ENCODE data around the gene CAMK2G.
"Not testable (repeated sequence)": the region's sequence is repeated elsewhere in the genome, so short reads cannot be mapped to it uniquely, and the experiment has no call there.

CAMK2G gene

GRCh38 chr10:73796035-73796434 is 78.3 kb downstream of the CAMK2G start:
- not testable (repeated sequence) for H3K27me3 ChIP-seq (ENCODE audit: insufficient read depth, low read length); H3K23ac ChIP-seq (ENCODE audit: low read length); H3K27ac ChIP-seq (ENCODE audit: low read depth, low read length); H3K4me2 ChIP-seq (ENCODE audit: low read length); H3K4me3 ChIP-seq (ENCODE audit: low read depth, low read length); H2AK5ac ChIP-seq (ENCODE audit: low read length); H4K8ac ChIP-seq (ENCODE audit: low read depth, low read length); H3K4me1 ChIP-seq (ENCODE audit: control insufficient read depth in 1 of 2, insufficient read depth in 2 of 2, low read length in 2 of 2); H4K91ac ChIP-seq (ENCODE audit: low read depth, low read length); H2BK120ac ChIP-seq (ENCODE audit: insufficient read depth, low read length, poor library complexity); H2BK12ac ChIP-seq (ENCODE audit: low read length); H3K9me3 ChIP-seq (ENCODE audit: insufficient read depth, low read depth, low read length); DNase-seq; H3K14ac ChIP-seq (ENCODE audit: low read length); H3K9ac ChIP-seq (ENCODE audit: low read length); H2BK5ac ChIP-seq (ENCODE audit: low read depth, low read length, poor library complexity); H3K79me2 ChIP-seq (ENCODE audit: control insufficient read depth, insufficient read depth, low read length, poor library complexity); H3K18ac ChIP-seq (ENCODE audit: low read length); H4K12ac ChIP-seq (ENCODE audit: low read depth, low read length); H3K79me1 ChIP-seq (ENCODE audit: low read length); H3K4ac ChIP-seq (ENCODE audit: low read depth, low read length); H2AFZ ChIP-seq (ENCODE audit: insufficient read depth, low read length, poor library complexity)
- peaks cover 84 to 91% of the 10 kb centered on the region in 2 experiments for H3K36me3 ChIP-seq (ENCODE audit: control insufficient read depth in 1 of 2, insufficient read depth in 2 of 2, low read length in 2 of 2)
- WGBS (ENCODE audit: extremely low coverage, insufficient coverage, insufficient read length), result no CpG with 5 or more reads among the region's 8 CpGs

GRCh38 chr10:73795491-73795890 is 78.9 kb downstream of the CAMK2G start:
- H2BK12ac ChIP-seq (ENCODE audit: low read length); H2BK120ac ChIP-seq (ENCODE audit: insufficient read depth, low read length, poor library complexity); H3K9me3 ChIP-seq (ENCODE audit: insufficient read depth, low read depth, low read length); H3K14ac ChIP-seq (ENCODE audit: low read length); H3K4ac ChIP-seq (ENCODE audit: low read depth, low read length); H3K27ac ChIP-seq (ENCODE audit: low read depth, low read length); H4K91ac ChIP-seq (ENCODE audit: low read depth, low read length); H3K23ac ChIP-seq (ENCODE audit: low read length); H3K4me2 ChIP-seq (ENCODE audit: low read length); H2AK5ac ChIP-seq (ENCODE audit: low read length); H3K27me3 ChIP-seq (ENCODE audit: insufficient read depth, low read length); H3K4me3 ChIP-seq (ENCODE audit: low read depth, low read length); H4K12ac ChIP-seq (ENCODE audit: low read depth, low read length); DNase-seq; H3K79me1 ChIP-seq (ENCODE audit: low read length); H2AFZ ChIP-seq (ENCODE audit: insufficient read depth, low read length, poor library complexity); H3K4me1 ChIP-seq (ENCODE audit: control insufficient read depth in 1 of 2, insufficient read depth in 2 of 2, low read length in 2 of 2); H3K79me2 ChIP-seq (ENCODE audit: control insufficient read depth, insufficient read depth, low read length, poor library complexity); H3K9ac ChIP-seq (ENCODE audit: low read length); H3K18ac ChIP-seq (ENCODE audit: low read length); H4K8ac ChIP-seq (ENCODE audit: low read depth, low read length); H2BK5ac ChIP-seq (ENCODE audit: low read depth, low read length, poor library complexity): not testable (repeated sequence)
- no CpG with 5 or more reads among the region's 10 CpGs for WGBS (ENCODE audit: extremely low coverage, insufficient coverage, insufficient read length)
- H3K36me3 ChIP-seq (ENCODE audit: control insufficient read depth in 1 of 2, insufficient read depth in 2 of 2, low read length in 2 of 2), result peaks cover 82 to 89% of the 10 kb centered on the region in 2 experiments

- Histone ChIP-seq H3K4me3 (ENCODE audit: low read depth, low read length) (no peak overlapping the region), H2AFZ (ENCODE audit: insufficient read depth, low read length, poor library complexity) (no peak overlapping the region), H4K91ac (ENCODE audit: low read depth, low read length) (no peak overlapping the region), H3K23ac (ENCODE audit: low read length) (no peak overlapping the region), H4K12ac (ENCODE audit: low read depth, low read length) (no peak overlapping the region), H2AK5ac (ENCODE audit: low read length) (no peak overlapping the region), H3K9me3 (ENCODE audit: insufficient read depth, low read depth, low read length) (no peaks in the 10 kb centered on the region), H4K8ac (ENCODE audit: low read depth, low read length) (no peak overlapping the region), H3K79me1 (ENCODE audit: low read length) (no peaks in the 10 kb centered on the region), H3K4me2 (ENCODE audit: low read length) (no peak overlapping the region), H3K18ac (ENCODE audit: low read length) (no peak overlapping the region), H3K4me1 (ENCODE audit: control insufficient read depth in 1 of 2, insufficient read depth in 2 of 2, low read length in 2 of 2) (no peaks in the 10 kb centered on the region), H3K4ac (ENCODE audit: low read depth, low read length) (no peak overlapping the region), H2BK120ac (ENCODE audit: insufficient read depth, low read length, poor library complexity) (no peak overlapping the region), H2BK5ac (ENCODE audit: low read depth, low read length, poor library complexity) (no peak overlapping the region), H2BK12ac (ENCODE audit: low read length) (no peak overlapping the region), H3K27ac (ENCODE audit: low read depth, low read length) (no peak overlapping the region), H3K27me3 (ENCODE audit: insufficient read depth, low read length) (no peaks in the 10 kb centered on the region), H3K36me3 (ENCODE audit: control insufficient read depth in 1 of 2, insufficient read depth in 2 of 2, low read length in 2 of 2) (peaks cover 83 to 91% of the 10 kb centered on the region in 2 experiments), H3K14ac (ENCODE audit: low read length) (no peak overlapping the region), H3K9ac (ENCODE audit: low read length) (no peak overlapping the region), H3K79me2 (ENCODE audit: control insufficient read depth, insufficient read depth, low read length, poor library complexity) (no peaks in the 10 kb centered on the region)
- no peak for DNase-seq
- no CpG with 5 or more reads among the region's 5 CpGs for WGBS (ENCODE audit: extremely low coverage, insufficient coverage, insufficient read length)
Measured at GRCh38 chr10:73793456-73793855, 80.9 kb downstream of the CAMK2G start.

DNA sequence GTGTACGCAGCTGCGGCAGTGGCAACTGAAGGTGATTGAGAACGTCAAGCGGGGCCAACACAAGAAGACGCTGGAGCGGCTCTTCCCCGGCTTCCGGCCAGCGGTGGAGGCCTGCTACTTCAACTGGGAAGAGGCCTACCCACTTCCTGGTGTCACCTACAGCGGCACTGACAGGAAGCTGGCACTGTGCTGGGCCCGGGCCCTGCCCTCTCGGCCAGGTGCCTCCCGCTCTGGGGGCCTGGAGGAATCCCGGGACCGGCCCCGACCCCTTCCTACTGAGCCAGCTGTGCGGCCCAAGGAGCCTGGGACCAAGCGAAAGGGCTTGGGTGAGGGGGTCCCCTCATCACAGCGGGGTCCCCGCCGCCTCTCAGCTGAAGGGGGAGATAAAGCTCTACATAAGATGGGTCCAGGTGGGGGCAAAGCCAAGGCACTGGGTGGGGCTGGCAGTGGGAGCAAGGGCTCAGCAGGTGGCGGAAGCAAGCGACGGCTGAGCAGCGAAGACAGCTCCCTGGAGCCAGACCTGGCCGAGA is 82.4 kb downstream of the CAMK2G start:
- Histone ChIP-seq H3K14ac (ENCODE audit: low read length) (no peak overlapping the region), H3K23ac (ENCODE audit: low read length) (no peak overlapping the region), H2AK5ac (ENCODE audit: low read length) (no peak overlapping the region), H3K9me3 (ENCODE audit: insufficient read depth, low read depth, low read length) (no peaks in the 10 kb centered on the region), H2BK5ac (ENCODE audit: low read depth, low read length, poor library complexity) (no peak overlapping the region), H3K4me3 (ENCODE audit: low read depth, low read length) (no peak overlapping the region), H4K12ac (ENCODE audit: low read depth, low read length) (no peak overlapping the region), H3K36me3 (ENCODE audit: control insufficient read depth in 1 of 2, insufficient read depth in 2 of 2, low read length in 2 of 2) (peaks cover 70 to 77% of the 10 kb centered on the region in 2 experiments), H3K79me2 (ENCODE audit: control insufficient read depth, insufficient read depth, low read length, poor library complexity) (no peaks in the 10 kb centered on the region), H3K18ac (ENCODE audit: low read length) (no peak overlapping the region), H3K9ac (ENCODE audit: low read length) (no peak overlapping the region), H3K27ac (ENCODE audit: low read depth, low read length) (no peak overlapping the region), H2BK12ac (ENCODE audit: low read length) (no peak overlapping the region), H2AFZ (ENCODE audit: insufficient read depth, low read length, poor library complexity) (no peak overlapping the region), H3K4me1 (ENCODE audit: control insufficient read depth in 1 of 2, insufficient read depth in 2 of 2, low read length in 2 of 2) (no peaks in the 10 kb centered on the region), H3K79me1 (ENCODE audit: low read length) (no peaks in the 10 kb centered on the region), H2BK120ac (ENCODE audit: insufficient read depth, low read length, poor library complexity) (no peak overlapping the region), H3K27me3 (ENCODE audit: insufficient read depth, low read length) (no peaks in the 10 kb centered on the region), H3K4me2 (ENCODE audit: low read length) (no peak overlapping the region), H4K91ac (ENCODE audit: low read depth, low read length) (no peak overlapping the region), H4K8ac (ENCODE audit: low read depth, low read length) (no peak overlapping the region), H3K4ac (ENCODE audit: low read depth, low read length) (no peak overlapping the region)
- WGBS (ENCODE audit: extremely low coverage, insufficient coverage, insufficient read length), result no CpG with 5 or more reads among the region's 26 CpGs
- no peak for DNase-seq
